LNCaP clone FGC (cell line): ENCODE data around the gene KRT31.
A peak's percentile ranks its signal among the peaks of the same experiment; 100 is the strongest.
"Not testable (repeated sequence)": the region's sequence is repeated elsewhere in the genome, so short reads cannot be mapped to it uniquely, and the experiment has no call there.

ENCODE experiments used
- DNase-seq: peaks from one replicate; pipeline ENCODE4 v3.0.0-alpha.2; 2011; ENCODE audit warnings: low read depth
- H3K4me3 ChIP-seq: 2 replicates; pipeline ENCODE4 v1.5.1; 2011; ENCODE audit warnings: mild to moderate bottlenecking, low read depth, low read length, control low read depth
- CTCF ChIP-seq: IDR thresholded peaks from 2 replicates; pipeline ENCODE4 v1.5.1; 2012; ENCODE audit warnings: mild to moderate bottlenecking; ENCODE audit not compliant: control insufficient read depth, insufficient read depth; ENCODE audit errors: extremely low read depth

The KRT31 gene

DNA sequence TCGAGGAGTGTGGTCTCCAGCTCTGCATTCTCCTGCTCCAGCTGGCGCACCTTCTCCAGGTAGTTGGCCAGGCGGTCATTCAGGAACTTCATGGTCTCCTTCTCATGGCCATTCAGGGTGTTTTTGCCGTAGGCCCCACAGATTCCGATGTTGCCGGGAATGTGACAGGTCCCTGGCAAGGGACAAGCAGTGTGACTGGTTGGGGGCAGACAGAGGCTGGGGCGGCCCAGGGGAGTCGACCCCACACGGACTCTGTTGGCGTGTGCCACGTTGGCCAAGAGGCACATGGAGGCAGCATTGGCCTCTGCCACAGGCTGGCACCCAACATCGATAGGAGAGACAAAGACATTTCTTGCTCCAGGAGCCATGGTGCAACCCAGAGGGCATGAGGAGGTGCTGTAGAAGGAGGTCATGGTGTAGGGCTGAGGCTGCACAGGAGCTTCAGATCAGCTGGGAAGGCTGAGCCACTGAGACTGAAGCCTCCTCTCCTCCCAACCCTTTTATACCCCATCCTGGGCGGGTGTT lies 26.8 kb upstream of the KRT31 start, which contains the start of gene KRT37:
TSS of gene KRT37 (minus strand) at position 475 of the 525 bp plus-strand sequence. CDS start at position 413, 62 bp downstream.
- no peak for TF ChIP-seq CTCF
- DNase-seq, result no peak
- H3K4me3 ChIP-seq, result no peak within 1 kb of the TSS

GRCh38 chr17:41422586-41422985 lies 25.2 kb upstream of the KRT31 start:
- DNase-seq, H3K4me3 ChIP-seq: not testable (repeated sequence)

DNA sequence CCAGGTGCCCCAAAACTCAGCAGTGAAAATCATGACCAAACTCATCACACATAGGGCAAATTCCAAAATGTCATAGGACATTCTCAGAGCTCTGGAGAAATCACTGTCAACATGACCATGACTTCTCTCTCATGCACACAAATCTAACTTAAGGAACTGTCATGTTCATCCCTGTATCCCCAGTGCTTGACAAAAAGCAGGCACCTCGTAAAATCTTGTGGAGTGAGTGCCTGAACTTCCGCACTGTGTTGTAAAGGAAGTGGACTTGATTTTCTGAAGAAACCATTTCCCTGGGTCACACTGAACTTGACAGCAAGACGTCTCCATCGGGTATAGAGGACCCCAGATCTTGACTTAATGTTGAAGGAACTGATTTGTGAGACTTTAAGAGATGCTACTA lies 24.2 kb upstream of the KRT31 start:
- DNase-seq, result no peak
- no peak overlapping the region for H3K4me3 ChIP-seq
- TF ChIP-seq CTCF, result no peak

GRCh38 chr17:41421116-41421515 lies 23.7 kb upstream of the KRT31 start:
- DNase-seq, result peak; percentile 44
- no peak for TF ChIP-seq CTCF
- H3K4me3 ChIP-seq, result no peak overlapping the region

- no peak for DNase-seq
- H3K4me3 ChIP-seq, result no peak overlapping the region
- TF ChIP-seq CTCF, result no peak
Measured at GRCh38 chr17:41420134-41420533, 22.7 kb upstream of the KRT31 start.

DNA sequence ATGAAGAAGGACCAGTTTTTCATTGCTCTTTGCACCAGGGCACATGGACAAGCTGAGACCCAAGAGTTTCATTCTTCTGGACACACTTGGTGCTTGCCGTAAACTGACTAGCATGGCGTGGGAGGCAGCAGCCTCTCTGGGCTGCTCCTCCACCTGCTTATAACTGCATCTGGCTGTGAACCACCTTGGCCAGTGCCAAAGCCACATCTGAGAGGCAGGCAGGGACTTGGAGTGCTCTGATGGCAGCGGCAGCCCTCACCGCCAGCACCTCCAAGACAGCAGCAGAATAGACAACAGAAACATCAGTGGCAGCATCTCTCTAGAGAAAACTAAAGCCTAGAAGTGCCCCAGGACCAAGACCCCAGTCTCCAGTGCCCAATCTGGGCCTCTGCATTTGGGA lies 22.3 kb upstream of the KRT31 start:
- TF ChIP-seq CTCF, result no peak

GRCh38 chr17:41418116-41418860 lies 20.9 kb upstream of the KRT31 start:
- no peak for TF ChIP-seq CTCF
- no peak overlapping the region for H3K4me3 ChIP-seq

More for the DNA sequence above, 22.3 kb upstream of the KRT31 start:
- H3K4me3 ChIP-seq, result no peak overlapping the region
- DNase-seq, result no peak

More at GRCh38 chr17:41418116-41418860, 20.9 kb upstream of the KRT31 start:
- DNase-seq, result no peak
